ENCODE data around the gene FAM184A. TPM values are rescaled to one million over a fixed set of nuclear protein-coding genes. Genes with fewer than 3 reads are reported as not detected.

FAM184A gene
- polyA plus RNA-seq, 10 donors: 6.5 to 16.4 (median 12.5) TPM

GRCh38 chr6:118917546-118918328 is 160.7 kb downstream of the FAM184A start:
- DNase-seq: no peak

GRCh38 chr6:118914598-118914997 is 163.9 kb downstream of the FAM184A start:
- DNase-seq: no peak

GRCh38 chr6:118913161-118913560 is 165.3 kb downstream of the FAM184A start:
- DNase-seq: no peak

GRCh38 chr6:118912646-118913045 is 165.8 kb downstream of the FAM184A start:
- DNase-seq: no peak

Other genes with a start within 250 kb of the FAM184A start
- gene ASF1A, start 184.5 kb downstream of the FAM184A start, polyA plus RNA-seq (ENCODE audit: insufficient read length in 10 of 10): 10 to 100 TPM; 17.0 to 22.3 (median 19.6) TPM
- 10 to 100 TPM in 9 of 10 donors, 1 to 10 TPM in 1; 9.3 to 14.5 (median 13.2) TPM for gene MCM9, start 143.5 kb downstream of the FAM184A start, polyA plus RNA-seq (ENCODE audit: insufficient read length in 10 of 10)